OCI-LY1 (cell line): Measurements from ENCODE around the gene PAK2.

Source experiments
- H2AFZ ChIP-seq: fragments of 200-600 bp; sonication (generic), shearing (Covaris generic); 2 replicates; pipeline ENCODE4 v1.6.0; 2014; ENCODE audit warnings: antibody characterized with exemption, mild to moderate bottlenecking, low read length
- H3F3A ChIP-seq: fragments of 200-600 bp; sonication (generic), shearing (Covaris generic); 2 replicates; pipeline ENCODE4 v1.6.0; 2014; ENCODE audit warnings: mild to moderate bottlenecking, antibody characterized with exemption, low read length, moderate library complexity; ENCODE audit not compliant: insufficient read depth
- H3K27ac ChIP-seq: fragments of 200-600 bp; sonication (generic); 2 replicates; pipeline ENCODE4 v1.5.1; 2014; ENCODE audit warnings: low read length, mixed run types, mild to moderate bottlenecking, low read depth; ENCODE audit not compliant: poor library complexity, severe bottlenecking
- H3K27me3 ChIP-seq: fragments of 200-600 bp; sonication (generic); 2 replicates; pipeline ENCODE4 v1.6.0; 2014; ENCODE audit warnings: antibody characterized with exemption, mild to moderate bottlenecking, low read length, moderate library complexity; ENCODE audit not compliant: insufficient read depth
- H3K36me3 ChIP-seq: fragments of 200-600 bp; sonication (generic); 2 replicates; pipeline ENCODE4 v1.6.1; 2014; ENCODE audit warnings: mild to moderate bottlenecking, antibody characterized with exemption, low read length, moderate library complexity, mixed read lengths; ENCODE audit not compliant: insufficient read depth
- H3K4me1 ChIP-seq: fragments of 200-600 bp; sonication (generic); 2 replicates; pipeline ENCODE4 v1.5.1; 2014; ENCODE audit warnings: mild to moderate bottlenecking, low read length, moderate library complexity; ENCODE audit not compliant: insufficient read depth, severe bottlenecking
- H3K4me2 ChIP-seq: fragments of 200-600 bp; sonication (generic), shearing (Covaris generic); 2 replicates; pipeline ENCODE4 v1.6.1; 2014; ENCODE audit warnings: low read length
- H3K4me3 ChIP-seq: fragments of 200-600 bp; sonication (generic); 2 replicates; pipeline ENCODE4 v1.5.1; 2014; ENCODE audit warnings: low read length, low read depth, mild to moderate bottlenecking, mixed read lengths; ENCODE audit not compliant: poor library complexity, severe bottlenecking
- H3K79me2 ChIP-seq: fragments of 200-600 bp; shearing (Covaris generic); 2 replicates; pipeline ENCODE4 v1.6.1; 2016; ENCODE audit warnings: mixed run types, low read length, mixed read lengths; ENCODE audit not compliant: insufficient read depth
- H3K9ac ChIP-seq: fragments of 200-600 bp; sonication (generic), shearing (Covaris generic); 2 replicates; pipeline ENCODE4 v1.6.1; 2014; ENCODE audit warnings: mild to moderate bottlenecking, low read length, mixed read lengths
- H3K9me2 ChIP-seq: fragments of 200-600 bp; sonication (generic), shearing (Covaris generic); 2 replicates; pipeline ENCODE4 v1.6.1; 2014; ENCODE audit warnings: low read depth, mild to moderate bottlenecking, low read length, mixed read lengths
- H3K9me3 ChIP-seq: fragments of 200-600 bp; shearing (Covaris generic); 2 replicates; pipeline ENCODE4 v1.6.1; 2014; ENCODE audit warnings: low read length, mixed read lengths
- H4K20me1 ChIP-seq: fragments of 200-600 bp; sonication (generic), shearing (Covaris generic); 2 replicates; pipeline ENCODE4 v1.6.0; 2016; ENCODE audit warnings: mild to moderate bottlenecking, low read length; ENCODE audit not compliant: insufficient read depth
- EZH2 ChIP-seq: fragments of 200-600 bp; sonication (generic), shearing (Covaris generic); IDR thresholded peaks from 2 replicates; pipeline ENCODE4 v1.8.0; 2017; ENCODE audit warnings: borderline replicate concordance, mixed run types, mild to moderate bottlenecking, antibody characterized with exemption, low read length, moderate library complexity, mixed read lengths
- TF ChIP-seq, protein P1 (sequence below): fragments of 200-600 bp; sonication (generic), shearing (Covaris generic); IDR thresholded peaks from 2 replicates; pipeline ENCODE4 v1.5.1; 2017; ENCODE audit warnings: mild to moderate bottlenecking, antibody characterized with exemption, low read length, moderate library complexity, mixed read lengths

The PAK2 gene

DNA sequence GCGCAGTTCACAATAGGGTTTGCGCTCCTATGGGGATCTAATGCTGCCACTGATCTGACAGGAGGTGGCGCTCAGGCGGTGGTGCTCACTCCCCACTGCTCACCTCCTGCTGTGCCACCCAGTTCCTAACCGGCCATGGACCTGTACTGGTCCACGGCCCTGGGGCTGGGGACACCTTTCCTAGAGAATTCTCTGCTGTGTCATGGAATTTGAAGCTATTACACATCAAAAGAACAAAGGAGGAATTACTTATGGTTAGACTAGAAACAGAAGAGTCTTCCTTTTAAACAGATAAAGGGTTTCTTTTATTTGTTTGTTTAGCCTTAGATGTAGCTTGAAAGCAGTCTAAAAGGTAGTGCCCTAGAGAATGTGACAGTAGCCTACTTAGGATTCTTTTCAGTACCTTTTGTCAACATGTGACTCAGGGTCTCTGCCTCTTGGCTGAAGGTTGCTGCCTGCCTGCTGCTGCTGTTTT, 50.3 kb downstream of the PAK2 start:
- Histone ChIP-seq H3K4me1 (no peaks in the 10 kb centered on the region), H3K79me2 (0 out of 2 replicates have a peak, but pooled peaks cover 25% of the 10 kb centered on the region), H2AFZ (no peak overlapping the region), H4K20me1 (no peaks in the 10 kb centered on the region), H3K36me3 (peaks cover 100% of the 10 kb centered on the region), H3K27ac (no peak overlapping the region), H3K4me3 (no peak overlapping the region), H3K4me2 (no peak overlapping the region), H3K27me3 (no peaks in the 10 kb centered on the region), H3K9ac (no peak overlapping the region), H3K9me3 (peaks cover 48% of the 10 kb centered on the region), H3F3A (no peaks in the 10 kb centered on the region; the same call in 1 of the 2 replicates), H3K9me2 (no peaks in the 10 kb centered on the region)
- TF ChIP-seq, protein P1, sequence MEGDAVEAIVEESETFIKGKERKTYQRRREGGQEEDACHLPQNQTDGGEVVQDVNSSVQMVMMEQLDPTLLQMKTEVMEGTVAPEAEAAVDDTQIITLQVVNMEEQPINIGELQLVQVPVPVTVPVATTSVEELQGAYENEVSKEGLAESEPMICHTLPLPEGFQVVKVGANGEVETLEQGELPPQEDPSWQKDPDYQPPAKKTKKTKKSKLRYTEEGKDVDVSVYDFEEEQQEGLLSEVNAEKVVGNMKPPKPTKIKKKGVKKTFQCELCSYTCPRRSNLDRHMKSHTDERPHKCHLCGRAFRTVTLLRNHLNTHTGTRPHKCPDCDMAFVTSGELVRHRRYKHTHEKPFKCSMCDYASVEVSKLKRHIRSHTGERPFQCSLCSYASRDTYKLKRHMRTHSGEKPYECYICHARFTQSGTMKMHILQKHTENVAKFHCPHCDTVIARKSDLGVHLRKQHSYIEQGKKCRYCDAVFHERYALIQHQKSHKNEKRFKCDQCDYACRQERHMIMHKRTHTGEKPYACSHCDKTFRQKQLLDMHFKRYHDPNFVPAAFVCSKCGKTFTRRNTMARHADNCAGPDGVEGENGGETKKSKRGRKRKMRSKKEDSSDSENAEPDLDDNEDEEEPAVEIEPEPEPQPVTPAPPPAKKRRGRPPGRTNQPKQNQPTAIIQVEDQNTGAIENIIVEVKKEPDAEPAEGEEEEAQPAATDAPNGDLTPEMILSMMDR: no peak
- no peak for TF ChIP-seq EZH2

- Histone ChIP-seq H4K20me1 (no peaks in the 10 kb centered on the region), H3K36me3 (peaks cover 99% of the 10 kb centered on the region), H3K9ac (no peak overlapping the region), H3K27me3 (no peaks in the 10 kb centered on the region), H3K9me2 (no peaks in the 10 kb centered on the region), H3F3A (no peaks in the 10 kb centered on the region; the same call in 1 of the 2 replicates), H3K4me3 (no peak overlapping the region), H3K4me2 (no peak overlapping the region), H2AFZ (no peak overlapping the region), H3K4me1 (no peaks in the 10 kb centered on the region), H3K9me3 (peaks cover 42% of the 10 kb centered on the region), H3K27ac (no peak overlapping the region), H3K79me2 (0 out of 2 replicates have a peak, but pooled peaks cover 20% of the 10 kb centered on the region)
- TF ChIP-seq, protein P1: no peak
- no peak for TF ChIP-seq EZH2
These were observed 51.0 kb downstream of the PAK2 start for GRCh38 chr3:196790636-196791035.

- Histone ChIP-seq H2AFZ (no peak overlapping the region), H3K9ac (no peak overlapping the region), H3K9me2 (no peaks in the 10 kb centered on the region), H3K27me3 (no peaks in the 10 kb centered on the region), H3K27ac (no peak overlapping the region), H3F3A (no peaks in the 10 kb centered on the region; the same call in 1 of the 2 replicates), H3K79me2 (0 out of 2 replicates have a peak, but pooled peaks cover 15% of the 10 kb centered on the region), H3K4me1 (no peaks in the 10 kb centered on the region), H3K36me3 (peaks cover 81% of the 10 kb centered on the region), H3K4me2 (no peak overlapping the region), H3K9me3 (peaks cover 46% of the 10 kb centered on the region), H3K4me3 (no peak overlapping the region), H4K20me1 (no peaks in the 10 kb centered on the region)
- TF ChIP-seq, protein P1: no peak
- no peak for TF ChIP-seq EZH2
These were observed 53.1 kb downstream of the PAK2 start for GRCh38 chr3:196792771-196793170.
